WI38 (cell line): Measurements from ENCODE around the gene NELL1.

Experiments
- H3K4me3 ChIP-seq: 2 replicates; pipeline ENCODE4 v1.5.1; 2011; ENCODE audit warnings: low read depth, mild to moderate bottlenecking, control low read depth, low read length
- CTCF ChIP-seq: IDR thresholded peaks from 2 replicates; pipeline ENCODE4 v1.5.1; 2012; ENCODE audit warnings: low read depth, mild to moderate bottlenecking, control low read depth, low read length

Gene NELL1

GRCh38 chr11:21350613-21351012 is 681.2 kb downstream of the NELL1 start:
- no peak overlapping the region for H3K4me3 ChIP-seq
- no peak for TF ChIP-seq CTCF

GRCh38 chr11:21353425-21353824 is 684.0 kb downstream of the NELL1 start:
- TF ChIP-seq CTCF: no peak
- H3K4me3 ChIP-seq: no peak overlapping the region

- H3K4me3 ChIP-seq: no peak overlapping the region
- no peak for TF ChIP-seq CTCF
Measured at GRCh38 chr11:21364866-21365624, 695.7 kb downstream of the NELL1 start.

DNA sequence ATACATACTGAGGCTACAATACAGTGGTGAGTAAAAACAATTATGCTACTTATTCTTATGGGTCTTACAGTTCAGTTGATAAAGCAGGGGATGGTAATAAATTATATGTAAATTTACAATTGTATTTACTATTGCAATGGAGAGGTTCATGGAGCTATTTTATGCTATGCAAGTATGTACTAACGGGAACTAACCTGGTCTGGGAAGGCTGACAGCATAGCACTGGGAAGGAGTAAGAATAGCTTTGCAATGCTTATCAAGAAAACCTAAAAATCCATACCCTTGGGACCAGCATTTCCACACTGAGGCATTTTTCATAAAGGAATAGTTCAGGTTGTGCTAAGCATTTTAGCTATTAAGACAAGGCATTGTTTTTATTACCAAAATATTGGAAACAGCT is 700.6 kb downstream of the NELL1 start:
- no peak for TF ChIP-seq CTCF
- H3K4me3 ChIP-seq: no peak overlapping the region

DNA sequence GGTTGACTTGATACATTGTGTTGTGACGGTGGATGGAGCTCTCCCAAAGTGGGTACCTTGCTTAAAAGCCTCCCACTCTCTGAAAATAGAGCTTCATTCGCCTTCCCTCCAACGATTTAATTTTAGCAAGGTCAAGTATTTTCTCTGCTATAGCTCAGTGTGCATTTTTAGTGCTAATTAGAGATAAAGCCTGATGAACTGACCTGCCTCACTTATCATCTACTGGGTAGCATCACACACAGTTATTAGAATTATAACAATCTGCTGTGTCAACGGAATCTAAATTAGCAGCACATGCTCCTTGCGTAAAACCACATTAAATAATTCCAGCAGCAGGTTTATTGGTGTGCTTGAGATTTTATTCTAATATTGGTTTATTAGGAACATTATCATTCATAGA is 701.7 kb downstream of the NELL1 start:
- TF ChIP-seq CTCF: no peak
- no peak overlapping the region for H3K4me3 ChIP-seq

GRCh38 chr11:21372672-21373071 is 703.3 kb downstream of the NELL1 start:
- no peak overlapping the region for H3K4me3 ChIP-seq
- no peak for TF ChIP-seq CTCF

GRCh38 chr11:21374376-21374775 is 705.0 kb downstream of the NELL1 start:
- TF ChIP-seq CTCF: no peak
- H3K4me3 ChIP-seq: no peak overlapping the region
